Left lung (tissue), 10 donors: ENCODE measurements around the gene MARK3. TPM values are rescaled to one million over a fixed set of nuclear protein-coding genes. Genes with fewer than 3 reads are reported as not detected.

Experiments used
- ATAC-seq: fragments of 200-7000 bp; cut with Tn5 transposase; one replicate; pipeline ENCODE4 v1.9.1; 2020; ENCODE audit warnings: moderate library complexity
- DNase-seq, 4 donors: peaks; one replicate each; pipeline ENCODE4 v3.0.0-alpha.2; 2013 to 2020
- H3K27ac ChIP-seq, 2 donors: fragments of 200-600 bp; sonication (generic) in 1 of 2; one replicate each; pipeline versions ENCODE4 v1.5.0 to v1.8.0; 2020 to 2021
- H3K27me3 ChIP-seq, 2 donors: fragments of 200-600 bp; sonication (generic) in 1 of 2; one replicate each; pipeline versions ENCODE4 v1.5.0 to v1.8.0; 2020 to 2021
- H3K36me3 ChIP-seq, 2 donors: fragments of 200-600 bp; sonication (generic) in 1 of 2; one replicate each; pipeline versions ENCODE4 v1.5.0 to v1.8.0; 2020 to 2021
- H3K4me1 ChIP-seq, 2 donors: fragments of 200-600 bp; one replicate each; pipeline ENCODE4 v1.8.0; 2021
- H3K4me3 ChIP-seq, 2 donors: fragments of 200-600 bp; sonication (generic) in 1 of 2; one replicate each; pipeline versions ENCODE4 v1.5.0 to v1.8.0; 2020 to 2021; ENCODE audit warnings: mild to moderate bottlenecking in 1 of 2
- H3K9me3 ChIP-seq, 2 donors: fragments of 200-600 bp; sonication (generic) in 1 of 2; one replicate each; pipeline versions ENCODE4 v1.5.0 to v1.8.0; 2020 to 2021
- CTCF ChIP-seq, 2 donors: fragments of 200-600 bp; sonication (generic) in 1 of 2; IDR thresholded peaks; one replicate each; pipeline versions ENCODE4 v1.5.0 to v1.8.0; 2021; ENCODE audit warnings: antibody characterized with exemption in 2 of 2
- intact Hi-C, 2 donors: fragments of 100-400 bp; cut with DNase I; formaldehyde crosslinking; loops; one replicate each; pipeline versions ENCODE4 v1.11.2 to v1.14.2; 2022
- polyA plus RNA-seq, 6 donors: library from polyadenylated mRNA; unstranded; fragments of 120-200 nt; gene quantifications; one replicate each; pipeline ENCODE4 v1.2.1, GENCODE V29; 2013; ENCODE audit not compliant: insufficient read length in 6 of 6
- total RNA-seq, 2 donors: library from RNA; stranded (reverse); fragmentation: NEBNext Ultra II Directional; extraction: Animal tissue kit (Norgen Biotek cat#: 25700); gene quantifications; one replicate each; pipeline ENCODE4 v1.2.1, GENCODE V29; 2021
- donor health status: DM: no; HTN: yes; CAD: no.
- donor health status: DM: no; HTN: no; CAD: no.

Gene MARK3
- total and polyA plus RNA-seq, 8 donors = 78.8 to 135 (median 122) TPM

GRCh38 chr14:103541709-103542604 is 156.7 kb downstream of the MARK3 start:
- peak; percentile 33 for ATAC-seq
- Histone ChIP-seq H3K36me3 (no peaks in the 10 kb centered on the region), H3K9me3 (no peaks in the 10 kb centered on the region), H3K4me3 (no peak overlapping the region), H3K4me1 (peaks cover 26 to 43% of the 10 kb centered on the region in 2 donors), H3K27me3 (peaks cover 0 to 46% of the 10 kb centered on the region in 2 donors), H3K27ac (peak overlapping the region; percentile 83)
- peak in 2 of 4 donors; percentile 46 to 78 for DNase-seq
- intact Hi-C loops = no loop called here
- TF ChIP-seq CTCF (IDR thresholded peaks at IDR 0.05) = no peak

- TF ChIP-seq CTCF (IDR thresholded peaks at IDR 0.05) = no peak
- H3K9me3 ChIP-seq = no peaks in the 10 kb centered on the region
- peak; percentile 54 for ATAC-seq
- H3K27ac ChIP-seq = peak overlapping the region; percentile 39 to 83
- H3K36me3 ChIP-seq = no peaks in the 10 kb centered on the region
- H3K4me1 ChIP-seq = peaks cover 26 to 43% of the 10 kb centered on the region in 2 donors
- no peak overlapping the region for H3K4me3 ChIP-seq
- peak in 2 of 4 donors; percentile 78 to 83 for DNase-seq
- peaks cover 0 to 46% of the 10 kb centered on the region in 2 donors for H3K27me3 ChIP-seq
- intact Hi-C loops = no loop called here
These were observed 157.4 kb downstream of the MARK3 start for GRCh38 chr14:103542605-103543088.

GRCh38 chr14:103543140-103543539 is 157.9 kb downstream of the MARK3 start:
- H3K4me3 ChIP-seq = no peak overlapping the region
- intact Hi-C loops = no loop called here
- no peaks in the 10 kb centered on the region for H3K36me3 ChIP-seq
- H3K4me1 ChIP-seq = peaks cover 26 to 43% of the 10 kb centered on the region in 2 donors
- peaks cover 0 to 42% of the 10 kb centered on the region in 2 donors for H3K27me3 ChIP-seq
- H3K27ac ChIP-seq = peak overlapping the region in 1 of 2 donors; percentile 83
- TF ChIP-seq CTCF (IDR thresholded peaks at IDR 0.05) = no peak
- ATAC-seq (no peak), DNase-seq (peak in 1 of 4 donors; percentile 65)
- H3K9me3 ChIP-seq = no peaks in the 10 kb centered on the region

GRCh38 chr14:103543721-103544387 is 158.6 kb downstream of the MARK3 start:
- intact Hi-C loops = no loop called here
- no peak for ATAC-seq
- Histone ChIP-seq H3K27ac (no peak overlapping the region), H3K4me3 (no peak overlapping the region), H3K27me3 (peaks cover 0 to 35% of the 10 kb centered on the region in 2 donors), H3K4me1 (peaks cover 26 to 41% of the 10 kb centered on the region in 2 donors), H3K9me3 (no peaks in the 10 kb centered on the region), H3K36me3 (no peaks in the 10 kb centered on the region)
- TF ChIP-seq CTCF (IDR thresholded peaks at IDR 0.05) = no peak
- DNase-seq = peak in 1 of 4 donors; percentile 59
